H4 (cell line): ENCODE data around the gene SMIM45. TPM values are rescaled to one million over a fixed set of nuclear protein-coding genes. Genes with fewer than 3 reads are reported as not detected.

Experiments
- DNase-seq: peaks from one replicate; pipeline ENCODE4 v3.0.0-alpha.2; 2015; ENCODE audit warnings: low spot score
- total RNA-seq: library from RNA; depleted of rRNA; stranded (reverse); fragments of >200 nt; shearing (Covaris generic); gene quantifications from 2 replicates; pipeline ENCODE4 v1.2.3, GENCODE V29; 2014; rRNA removed

Gene SMIM45

DNA sequence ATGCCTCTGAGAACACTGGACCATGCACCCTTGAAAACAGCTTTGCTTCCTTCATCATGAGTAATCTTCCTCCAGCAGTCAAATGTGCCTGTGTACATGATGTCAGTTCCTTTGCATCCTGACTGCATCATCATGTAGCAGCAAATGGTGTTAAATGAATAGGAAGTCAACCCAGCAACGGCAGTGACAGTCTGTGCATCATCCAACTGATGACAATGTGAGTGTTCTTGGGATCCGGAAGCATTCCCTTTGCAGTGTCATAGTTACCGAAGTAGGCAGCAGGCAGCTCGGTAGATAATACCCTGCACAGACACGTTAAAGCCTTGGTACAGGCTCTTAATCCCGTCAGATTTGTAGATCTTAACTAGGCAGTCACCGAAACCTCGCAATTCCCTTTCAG is 49.2 kb downstream of the SMIM45 start:
- no peak for DNase-seq

GRCh38 chr22:42001706-42002105 is 49.8 kb downstream of the SMIM45 start:
- DNase-seq: no peak

GRCh38 chr22:42007922-42008321 is 56.0 kb downstream of the SMIM45 start:
- DNase-seq: no peak

Other genes starting within 250 kb of the SMIM45 start
- 8.1 and 10.6 TPM in 2 replicates for gene CCDC134, start 151.5 kb upstream of the SMIM45 start, total RNA-seq
- gene SREBF2, start 119.0 kb upstream of the SMIM45 start, total RNA-seq: 25.1 and 30.2 TPM in 2 replicates
- gene SHISA8, start 37.1 kb upstream of the SMIM45 start, total RNA-seq: not detected in 2 replicates
- 0.10 TPM in 1 of 2 replicates, not detected in the other for gene TNFRSF13C, start 25.3 kb upstream of the SMIM45 start, total RNA-seq
- 52.7 and 62.4 TPM in 2 replicates for gene CENPM, start 5.0 kb upstream of the SMIM45 start, total RNA-seq
- gene SEPTIN3, start 17.3 kb downstream of the SMIM45 start, total RNA-seq: 4.2 and 4.5 TPM in 2 replicates
- gene WBP2NL, start 46.6 kb downstream of the SMIM45 start, total RNA-seq: not detected in 2 replicates
- gene NAGA, start 118.7 kb downstream of the SMIM45 start, total RNA-seq: 28.0 and 29.8 TPM in 2 replicates
- not detected in 2 replicates for gene PHETA2, start 122.1 kb downstream of the SMIM45 start, total RNA-seq
- 4.0 and 7.1 TPM in 2 replicates for gene SMDT1, start 127.5 kb downstream of the SMIM45 start, total RNA-seq
- 138 and 164 TPM in 2 replicates for gene NDUFA6, start 138.6 kb downstream of the SMIM45 start, total RNA-seq
- gene CYP2D6, start 178.7 kb downstream of the SMIM45 start, total RNA-seq: not detected in 2 replicates